ENCODE data around the gene IDH3B. TPM values are rescaled to one million over a fixed set of nuclear protein-coding genes. Genes with fewer than 3 reads are reported as not detected.
"Not testable (repeated sequence)": the region's sequence is repeated elsewhere in the genome, so short reads cannot be mapped to it uniquely, and the experiment has no call there.

Gene IDH3B
- total RNA-seq, 2 experiments from 2014 or later = 109 to 114 TPM

- Mint-ChIP-seq H3K4me1 (ENCODE audit: low read depth) (no peaks in the 10 kb centered on the region), H3K4me3 (no peak overlapping the region), H3K27me3 (peaks cover 19% of the 10 kb centered on the region), H3K9me3 (no peaks in the 10 kb centered on the region), H3K36me3 (ENCODE audit: low read depth) (no peaks in the 10 kb centered on the region), H3K27ac (no peak overlapping the region)
- intact Hi-C loops (cut with micrococcal nuclease) = no loop called here
- TF ChIP-seq, protein P1, sequence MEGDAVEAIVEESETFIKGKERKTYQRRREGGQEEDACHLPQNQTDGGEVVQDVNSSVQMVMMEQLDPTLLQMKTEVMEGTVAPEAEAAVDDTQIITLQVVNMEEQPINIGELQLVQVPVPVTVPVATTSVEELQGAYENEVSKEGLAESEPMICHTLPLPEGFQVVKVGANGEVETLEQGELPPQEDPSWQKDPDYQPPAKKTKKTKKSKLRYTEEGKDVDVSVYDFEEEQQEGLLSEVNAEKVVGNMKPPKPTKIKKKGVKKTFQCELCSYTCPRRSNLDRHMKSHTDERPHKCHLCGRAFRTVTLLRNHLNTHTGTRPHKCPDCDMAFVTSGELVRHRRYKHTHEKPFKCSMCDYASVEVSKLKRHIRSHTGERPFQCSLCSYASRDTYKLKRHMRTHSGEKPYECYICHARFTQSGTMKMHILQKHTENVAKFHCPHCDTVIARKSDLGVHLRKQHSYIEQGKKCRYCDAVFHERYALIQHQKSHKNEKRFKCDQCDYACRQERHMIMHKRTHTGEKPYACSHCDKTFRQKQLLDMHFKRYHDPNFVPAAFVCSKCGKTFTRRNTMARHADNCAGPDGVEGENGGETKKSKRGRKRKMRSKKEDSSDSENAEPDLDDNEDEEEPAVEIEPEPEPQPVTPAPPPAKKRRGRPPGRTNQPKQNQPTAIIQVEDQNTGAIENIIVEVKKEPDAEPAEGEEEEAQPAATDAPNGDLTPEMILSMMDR (IDR thresholded peaks at IDR 0.05) = no peak
- DNase-seq = no peak
- CTCF ChIA-PET = interaction anchor here (1.0 to 4.0 kb wide), 3 partner anchors 11 to 54 kb away, joined by 3 to 15 read pairs (median 5); no protein-coding TSS in a partner anchor
- POLR2A ChIA-PET = no interaction called here
- no peak for ATAC-seq
These were observed 34.9 kb upstream of the IDH3B start for GRCh38 chr20:2698912-2699311.

GRCh38 chr20:2698186-2698817 is 34.3 kb upstream of the IDH3B start:
- intact Hi-C loops (cut with micrococcal nuclease) = no loop called here
- Mint-ChIP-seq H3K4me3 (no peak overlapping the region), H3K27ac (no peak overlapping the region), H3K9me3 (no peaks in the 10 kb centered on the region), H3K36me3 (ENCODE audit: low read depth) (no peaks in the 10 kb centered on the region), H3K27me3 (peaks cover 19% of the 10 kb centered on the region), H3K4me1 (ENCODE audit: low read depth) (no peaks in the 10 kb centered on the region)
- POLR2A ChIA-PET = interaction anchor here (1.0 kb wide), 1 partner anchor 38 kb away, joined by 3 read pairs; no protein-coding TSS in a partner anchor
- CTCF ChIA-PET = interaction anchor here (1.0 to 4.0 kb wide), 2 partner anchors 11 to 55 kb away, joined by 3 to 15 read pairs; no protein-coding TSS in a partner anchor
- TF ChIP-seq, protein P1 (IDR thresholded peaks at IDR 0.05) = no peak
- no peak for DNase-seq
- no peak for ATAC-seq

DNA sequence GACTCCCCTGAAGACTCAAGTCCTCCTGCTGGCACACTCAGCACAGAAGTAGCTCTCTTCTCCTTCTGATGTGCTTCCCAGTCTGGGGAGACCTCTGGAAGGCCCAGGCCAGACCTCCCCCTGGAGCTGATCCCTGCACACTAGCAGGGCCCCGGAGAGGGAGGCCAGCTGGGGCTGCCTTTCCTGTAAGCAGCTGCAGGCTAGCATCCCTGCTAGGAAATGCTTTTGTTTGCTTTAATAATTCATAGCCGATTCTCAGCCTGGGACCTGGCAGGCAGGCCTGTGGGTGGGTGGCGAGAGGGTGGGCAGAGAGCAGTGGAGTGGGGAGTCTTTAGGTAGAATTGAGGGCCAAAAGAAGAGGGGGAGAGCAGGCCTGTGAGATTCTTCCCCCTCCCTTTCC is 33.8 kb upstream of the IDH3B start:
- no peak overlapping the region for H3K27ac Mint-ChIP-seq
- no peak overlapping the region for H3K4me3 Mint-ChIP-seq
- intact Hi-C loops (cut with micrococcal nuclease) = no loop called here
- H3K9me3 Mint-ChIP-seq = no peaks in the 10 kb centered on the region
- TF ChIP-seq, protein P1 (IDR thresholded peaks at IDR 0.05) = no peak
- no peaks in the 10 kb centered on the region for H3K36me3 Mint-ChIP-seq (ENCODE audit: low read depth)
- DNase-seq = no peak
- H3K27me3 Mint-ChIP-seq = peaks cover 19% of the 10 kb centered on the region
- H3K4me1 Mint-ChIP-seq (ENCODE audit: low read depth) = no peaks in the 10 kb centered on the region
- no peak for ATAC-seq
- POLR2A ChIA-PET = interaction anchor here (1.0 to 2.1 kb wide), 2 partner anchors 38 to 52 kb away, joined by 3 to 4 read pairs; no protein-coding TSS in a partner anchor
- CTCF ChIA-PET = interaction anchor here (4.0 kb wide), 1 partner anchor 10 kb away, joined by 15 read pairs; no protein-coding TSS in a partner anchor

GRCh38 chr20:2696646-2697045 is 32.6 kb upstream of the IDH3B start:
- CTCF ChIA-PET = interaction anchor here (4.0 kb wide), 1 partner anchor 9 kb away, joined by 15 read pairs; no protein-coding TSS in a partner anchor
- TF ChIP-seq, protein P1 (IDR thresholded peaks at IDR 0.05) = no peak
- ATAC-seq (no peak), DNase-seq (no peak)
- Mint-ChIP-seq H3K36me3 (ENCODE audit: low read depth) (no peaks in the 10 kb centered on the region), H3K4me3 (no peak overlapping the region), H3K27ac (no peak overlapping the region), H3K4me1 (ENCODE audit: low read depth) (peaks cover 6% of the 10 kb centered on the region), H3K9me3 (peaks cover 2% of the 10 kb centered on the region), H3K27me3 (peaks cover 25% of the 10 kb centered on the region)
- intact Hi-C loops (cut with micrococcal nuclease) = no loop called here
- POLR2A ChIA-PET = interaction anchor here (2.1 kb wide), 1 partner anchor 54 kb away, joined by 4 read pairs; no protein-coding TSS in a partner anchor

DNA sequence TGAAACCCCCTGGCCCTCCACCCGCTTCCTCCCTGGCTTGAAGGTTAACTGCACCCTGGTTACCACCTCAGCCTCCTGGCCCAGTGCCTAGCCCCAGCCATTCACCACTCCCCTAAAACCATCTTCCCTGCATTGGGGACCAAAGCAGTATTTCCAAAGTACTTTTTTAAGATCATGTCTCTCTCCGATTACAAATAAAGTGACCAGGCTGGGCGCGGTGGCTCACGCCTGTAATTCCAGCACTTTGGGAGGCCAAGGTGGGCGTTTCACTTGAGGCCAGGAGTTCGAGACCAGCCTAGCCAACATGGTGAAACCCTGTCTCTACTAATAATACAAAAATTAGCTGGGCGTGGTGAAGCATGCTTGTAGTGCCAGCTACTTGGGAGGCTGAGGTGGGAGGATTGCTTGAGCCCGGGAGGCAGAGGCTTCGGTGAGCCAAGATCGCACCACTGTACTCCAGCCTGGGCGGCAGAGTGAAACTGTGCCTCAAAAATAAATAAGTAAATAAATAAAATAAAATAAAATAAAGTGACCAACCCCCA is 32.0 kb upstream of the IDH3B start:
- DNase-seq; ATAC-seq; H3K36me3 Mint-ChIP-seq (ENCODE audit: low read depth); H3K27ac Mint-ChIP-seq; H3K4me1 Mint-ChIP-seq (ENCODE audit: low read depth); intact Hi-C loops (cut with micrococcal nuclease); H3K4me3 Mint-ChIP-seq; H3K9me3 Mint-ChIP-seq: not testable (repeated sequence)
- H3K27me3 Mint-ChIP-seq = peaks cover 31% of the 10 kb centered on the region
- ChIA-PET CTCF (interaction anchor here (4.0 kb wide), 1 partner anchor 8 kb away, joined by 15 read pairs; no protein-coding TSS in a partner anchor), POLR2A (interaction anchor here (2.1 kb wide), 1 partner anchor 54 kb away, joined by 4 read pairs; no protein-coding TSS in a partner anchor)

Measured in activated CD8-positive, alpha-beta T cell treated with anti-CD3 and anti-CD28 coated beads for 36 hours (primary cell).